Measurements from ENCODE around the gene SMIM29.

The SMIM29 gene

GRCh38 chr6:34223956-34224940, 24.6 kb downstream of the SMIM29 start:
- peak; percentile 85 for DNase-seq

GRCh38 chr6:34223381-34223955, 25.3 kb downstream of the SMIM29 start:
- DNase-seq, result peak; percentile 53

GRCh38 chr6:34218691-34219090, 30.1 kb downstream of the SMIM29 start:
- DNase-seq, result no peak

- DNase-seq, result no peak
Observed at GRCh38 chr6:34213772-34214171, 35.0 kb downstream of the SMIM29 start.

GRCh38 chr6:34207695-34208443, 40.9 kb downstream of the SMIM29 start:
- no peak for DNase-seq

GRCh38 chr6:34206726-34207125, 42.1 kb downstream of the SMIM29 start:
- no peak for DNase-seq

GRCh38 chr6:34205916-34206315, 42.9 kb downstream of the SMIM29 start:
- DNase-seq, result no peak

GRCh38 chr6:34205466-34205865, 43.3 kb downstream of the SMIM29 start:
- DNase-seq, result no peak

GRCh38 chr6:34204693-34205092, 44.1 kb downstream of the SMIM29 start:
- DNase-seq, result no peak

- no peak for DNase-seq
Observed at GRCh38 chr6:34202329-34203201, 46.2 kb downstream of the SMIM29 start.

- no peak for DNase-seq
Observed at GRCh38 chr6:34201455-34202107, 47.2 kb downstream of the SMIM29 start.

- no peak for DNase-seq
Observed at GRCh38 chr6:34200340-34200971, 48.4 kb downstream of the SMIM29 start.

GRCh38 chr6:34196833-34197195, 52.0 kb downstream of the SMIM29 start:
- DNase-seq, result no peak

All from T1000 (cell line).